Peyer's patch (tissue), 4 donors: ENCODE results near the gene CTNS. TPM values are rescaled to one million over a fixed set of nuclear protein-coding genes. Genes with fewer than 3 reads are reported as not detected.
A peak's percentile ranks its signal among the peaks of the same experiment; 100 is the strongest.

Source experiments
- DNase-seq, 3 donors: peaks; one replicate each; pipeline ENCODE4 v3.0.0-alpha.2; 2017 to 2019
- H3K27ac ChIP-seq, 4 donors: fragments of 200-600 bp; sonication (generic); one replicate each; pipeline ENCODE4 v1.5.1; 2016 to 2019
- H3K27me3 ChIP-seq, 2 donors: fragments of 200-600 bp; sonication (generic); one replicate each; pipeline ENCODE4 v1.5.1; 2019
- H3K36me3 ChIP-seq, 3 donors: fragments of 200-600 bp; sonication (generic); one replicate each; pipeline ENCODE4 v1.5.1; 2016 to 2019
- H3K4me1 ChIP-seq, 4 donors: fragments of 200-600 bp; sonication (generic); one replicate each; pipeline ENCODE4 v1.5.1; 2016 to 2019
- H3K4me3 ChIP-seq, 4 donors: fragments of 200-600 bp; sonication (generic); 1 replicate in 3 of 4; 2 replicates in 1 of 4; pipeline ENCODE4 v1.5.1; 2016 to 2019; ENCODE audit warnings: mild to moderate bottlenecking in 1 of 4
- H3K9me3 ChIP-seq, 4 donors: fragments of 200-600 bp; sonication (generic); one replicate each; pipeline ENCODE4 v1.5.1; 2016 to 2019; ENCODE audit warnings: mild to moderate bottlenecking in 1 of 4
- CTCF ChIP-seq, 6 experiments: fragments of 450-650 bp in 4 of 6; fragments of 200-600 bp in 2 of 6; sonication (generic) in 1 of 6; IDR thresholded peaks; one replicate each; pipeline ENCODE4 v1.5.1; 2017 to 2019; ENCODE audit warnings: antibody characterized with exemption in 6 of 6, mild to moderate bottlenecking in 3 of 6, moderate library complexity in 1 of 6
- POLR2A ChIP-seq, 2 donors: fragments of 450-650 bp; IDR thresholded peaks; one replicate each; pipeline ENCODE4 v1.5.1; 2017; ENCODE audit warnings: antibody characterized with exemption in 2 of 2, mild to moderate bottlenecking in 2 of 2, moderate library complexity in 2 of 2
- total RNA-seq, 4 donors: library from RNA; depleted of rRNA; stranded (reverse); fragments of >200 nt; gene quantifications; one replicate each; pipeline ENCODE4 v1.1.0, GENCODE V29; 2016

The CTNS gene
- total RNA-seq, 4 donors from 2014 or later = 21.5 to 30.1 (median 27.7) TPM

DNA sequence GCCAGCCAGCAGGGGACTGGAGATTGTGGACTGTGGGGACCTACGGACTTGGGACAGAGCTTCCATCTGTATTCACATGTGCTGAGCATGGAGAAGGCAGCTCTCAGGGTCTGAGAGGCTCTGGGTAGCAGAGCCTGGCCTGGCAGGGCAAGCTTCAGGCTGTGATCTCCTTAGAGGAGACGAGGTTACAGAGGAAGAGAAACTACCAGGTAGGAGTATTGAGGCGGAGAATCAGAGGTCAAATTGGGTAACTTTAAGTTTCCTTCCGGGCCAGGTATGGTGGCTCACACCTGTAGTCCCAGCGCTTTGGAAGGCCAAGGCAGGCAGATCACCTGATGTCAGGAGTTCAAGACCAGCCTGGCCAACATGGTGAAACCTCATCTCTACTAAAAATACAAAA, 8.8 kb downstream of the CTNS start:
- Histone ChIP-seq H3K27me3 (no peaks in the 10 kb centered on the region), H3K27ac (no peak overlapping the region), H3K4me3 (no peak overlapping the region), H3K36me3 (peaks cover 0 to 50% (median 0%) of the 10 kb centered on the region in 3 donors), H3K4me1 (peaks cover 0 to 3% (median 0%) of the 10 kb centered on the region in 4 donors), H3K9me3 (no peaks in the 10 kb centered on the region)
- DNase-seq = no peak
- TF ChIP-seq POLR2A (IDR thresholded peaks at IDR 0.05) (no peak), CTCF (IDR thresholded peaks at IDR 0.05) (no peak)

GRCh38 chr17:3647251-3647650, 10.7 kb downstream of the CTNS start:
- Histone ChIP-seq H3K4me3 (no peak overlapping the region), H3K36me3 (peaks cover 0 to 45% (median 0%) of the 10 kb centered on the region in 3 donors), H3K27me3 (no peaks in the 10 kb centered on the region), H3K27ac (no peak overlapping the region), H3K4me1 (peaks cover 0 to 3% (median 0%) of the 10 kb centered on the region in 4 donors), H3K9me3 (no peaks in the 10 kb centered on the region)
- no peak for DNase-seq
- TF ChIP-seq CTCF (IDR thresholded peaks at IDR 0.05) (no peak), POLR2A (IDR thresholded peaks at IDR 0.05) (no peak)

GRCh38 chr17:3647769-3648555, 11.4 kb downstream of the CTNS start:
- peaks cover 0 to 3% (median 0%) of the 10 kb centered on the region in 4 donors for H3K4me1 ChIP-seq
- H3K36me3 ChIP-seq = peaks cover 0 to 45% (median 0%) of the 10 kb centered on the region in 3 donors
- H3K27me3 ChIP-seq = no peaks in the 10 kb centered on the region
- no peaks in the 10 kb centered on the region for H3K9me3 ChIP-seq
- no peak for TF ChIP-seq POLR2A (IDR thresholded peaks at IDR 0.05)
- peak in 5 of 6 experiments; percentile 9 to 60 (median 54) for TF ChIP-seq CTCF (IDR thresholded peaks at IDR 0.05)
- H3K4me3 ChIP-seq = no peak overlapping the region
- DNase-seq = peak; percentile 28 to 79 (median 72)
- H3K27ac ChIP-seq = no peak overlapping the region

DNA sequence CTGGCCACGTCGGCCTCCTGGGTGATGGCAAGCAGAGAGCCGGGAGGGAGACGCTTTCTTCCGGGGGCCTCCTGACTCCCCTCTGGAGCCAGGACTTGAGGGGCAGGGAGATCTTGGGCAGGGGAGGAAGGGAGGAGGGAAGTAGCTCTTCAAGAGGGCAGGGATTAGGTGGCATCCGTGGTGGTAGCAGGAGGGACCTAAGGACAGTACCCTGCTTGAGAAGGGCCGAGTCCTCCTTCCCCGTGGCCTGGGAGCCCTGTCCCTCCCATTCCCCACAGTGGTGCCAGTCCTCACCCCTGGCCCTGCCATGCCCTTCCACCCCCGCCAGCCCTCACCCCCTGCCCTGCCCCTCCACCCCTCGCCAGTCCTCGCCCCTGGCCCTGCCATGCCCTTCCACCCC, 19.2 kb downstream of the CTNS start:
- no peaks in the 10 kb centered on the region for H3K27me3 ChIP-seq
- H3K36me3 ChIP-seq = peaks cover 0 to 9% (median 0%) of the 10 kb centered on the region in 3 donors
- no peak for DNase-seq
- peaks cover 0 to 16% (median 0%) of the 10 kb centered on the region in 4 donors for H3K4me1 ChIP-seq
- no peak overlapping the region for H3K4me3 ChIP-seq
- H3K9me3 ChIP-seq = no peaks in the 10 kb centered on the region
- H3K27ac ChIP-seq = no peak overlapping the region
- TF ChIP-seq POLR2A (IDR thresholded peaks at IDR 0.05) = no peak
- TF ChIP-seq CTCF (IDR thresholded peaks at IDR 0.05) = no peak

GRCh38 chr17:3656353-3656752, 19.8 kb downstream of the CTNS start:
- no peak overlapping the region for H3K4me3 ChIP-seq
- TF ChIP-seq CTCF (IDR thresholded peaks at IDR 0.05) (no peak), POLR2A (IDR thresholded peaks at IDR 0.05) (no peak)
- H3K4me1 ChIP-seq = peaks cover 0 to 16% (median 0%) of the 10 kb centered on the region in 4 donors
- peaks cover 0 to 15% (median 0%) of the 10 kb centered on the region in 3 donors for H3K36me3 ChIP-seq
- H3K27me3 ChIP-seq = no peaks in the 10 kb centered on the region
- no peak overlapping the region for H3K27ac ChIP-seq
- H3K9me3 ChIP-seq = no peaks in the 10 kb centered on the region
- DNase-seq = no peak
